ENCODE measurements around the gene PDIA4.

PDIA4 gene

DNA sequence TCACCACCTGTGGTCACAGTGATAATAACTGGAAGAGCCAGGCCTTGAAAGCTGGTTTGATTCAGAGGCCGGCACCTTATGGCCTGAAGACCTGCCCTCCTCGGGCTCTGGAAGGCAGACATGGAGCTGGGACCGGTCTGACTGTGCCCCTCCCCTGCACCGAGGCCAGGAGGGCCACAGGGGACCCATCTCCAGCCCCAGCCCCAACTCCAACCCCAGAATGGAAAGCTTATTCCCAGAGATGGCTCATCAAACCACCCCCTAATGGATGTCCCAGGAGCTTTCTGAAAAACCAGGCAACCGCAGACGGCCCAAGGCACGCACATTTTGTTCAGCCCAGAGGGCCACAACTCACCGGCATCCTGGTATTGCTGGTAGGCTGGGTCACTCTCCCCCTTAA lies 16.8 kb downstream of the PDIA4 start:
- no peaks in the 10 kb centered on the region for H3K9me3 ChIP-seq (ENCODE audit: severe bottlenecking)
- H3K4me1 ChIP-seq (ENCODE audit: insufficient read depth, poor library complexity, severe bottlenecking) = no peaks in the 10 kb centered on the region
- TF ChIP-seq, protein P1, sequence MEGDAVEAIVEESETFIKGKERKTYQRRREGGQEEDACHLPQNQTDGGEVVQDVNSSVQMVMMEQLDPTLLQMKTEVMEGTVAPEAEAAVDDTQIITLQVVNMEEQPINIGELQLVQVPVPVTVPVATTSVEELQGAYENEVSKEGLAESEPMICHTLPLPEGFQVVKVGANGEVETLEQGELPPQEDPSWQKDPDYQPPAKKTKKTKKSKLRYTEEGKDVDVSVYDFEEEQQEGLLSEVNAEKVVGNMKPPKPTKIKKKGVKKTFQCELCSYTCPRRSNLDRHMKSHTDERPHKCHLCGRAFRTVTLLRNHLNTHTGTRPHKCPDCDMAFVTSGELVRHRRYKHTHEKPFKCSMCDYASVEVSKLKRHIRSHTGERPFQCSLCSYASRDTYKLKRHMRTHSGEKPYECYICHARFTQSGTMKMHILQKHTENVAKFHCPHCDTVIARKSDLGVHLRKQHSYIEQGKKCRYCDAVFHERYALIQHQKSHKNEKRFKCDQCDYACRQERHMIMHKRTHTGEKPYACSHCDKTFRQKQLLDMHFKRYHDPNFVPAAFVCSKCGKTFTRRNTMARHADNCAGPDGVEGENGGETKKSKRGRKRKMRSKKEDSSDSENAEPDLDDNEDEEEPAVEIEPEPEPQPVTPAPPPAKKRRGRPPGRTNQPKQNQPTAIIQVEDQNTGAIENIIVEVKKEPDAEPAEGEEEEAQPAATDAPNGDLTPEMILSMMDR (IDR thresholded peaks at IDR 0.05; ENCODE audit: poor library complexity, severe bottlenecking) = no peak
- no peak overlapping the region for H3K27ac ChIP-seq (ENCODE audit: poor library complexity, severe bottlenecking)
- H3K4me3 ChIP-seq (ENCODE audit: severe bottlenecking) = no peak overlapping the region
- DNase-seq (ENCODE audit: low spot score) = no peak
- no peaks in the 10 kb centered on the region for H3K27me3 ChIP-seq (ENCODE audit: insufficient read depth, poor library complexity, severe bottlenecking)
- no peak for ATAC-seq (ENCODE audit: low read depth)
- H3K36me3 ChIP-seq (ENCODE audit: low read depth) = peaks cover 100% of the 10 kb centered on the region

DNA sequence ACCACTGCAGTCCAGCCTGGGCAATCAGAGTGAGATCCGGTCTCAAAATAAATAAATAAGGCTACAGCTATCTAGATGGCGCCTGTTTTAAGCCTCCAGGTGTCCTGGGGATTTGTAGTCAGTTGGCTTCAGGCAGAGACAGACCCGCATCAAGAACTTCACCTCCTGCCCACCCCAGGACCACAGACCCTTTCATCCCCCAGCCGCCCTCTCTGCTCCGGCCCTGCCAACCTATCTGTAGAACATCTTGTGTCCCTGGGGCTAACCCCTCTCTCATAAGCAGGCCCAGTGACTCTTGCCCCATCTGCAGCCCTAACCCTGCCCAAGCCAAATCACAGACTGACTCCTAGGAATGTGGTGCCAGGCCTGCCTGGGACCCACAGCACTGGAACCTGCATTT lies 17.9 kb downstream of the PDIA4 start:
- Histone ChIP-seq H3K27ac (ENCODE audit: poor library complexity, severe bottlenecking) (no peak overlapping the region), H3K27me3 (ENCODE audit: insufficient read depth, poor library complexity, severe bottlenecking) (no peaks in the 10 kb centered on the region), H3K9me3 (ENCODE audit: severe bottlenecking) (no peaks in the 10 kb centered on the region), H3K4me3 (ENCODE audit: severe bottlenecking) (no peak overlapping the region), H3K4me1 (ENCODE audit: insufficient read depth, poor library complexity, severe bottlenecking) (no peaks in the 10 kb centered on the region), H3K36me3 (ENCODE audit: low read depth) (peaks cover 100% of the 10 kb centered on the region)
- TF ChIP-seq, protein P1 (IDR thresholded peaks at IDR 0.05; ENCODE audit: poor library complexity, severe bottlenecking) = no peak
- DNase-seq (ENCODE audit: low spot score) (no peak), ATAC-seq (ENCODE audit: low read depth) (no peak)

DNA sequence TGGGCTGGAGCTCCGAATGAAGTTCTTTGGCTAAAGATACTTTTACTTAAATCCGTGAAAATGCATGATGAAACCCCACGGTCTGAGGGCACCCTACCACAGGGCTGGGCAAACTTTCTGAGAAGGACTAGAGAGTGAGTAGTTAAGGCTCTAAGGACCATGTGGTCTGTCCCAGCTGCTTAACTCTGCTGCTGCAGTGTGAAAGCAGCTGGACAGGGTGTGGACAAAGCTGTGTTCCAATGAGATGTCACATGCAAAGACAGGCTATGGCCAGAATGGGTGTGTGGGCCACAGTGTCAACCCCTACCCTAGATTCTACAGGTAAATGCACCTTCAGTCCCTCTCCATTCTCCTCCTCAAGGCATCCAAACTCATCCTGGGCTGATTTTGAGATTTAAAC lies 18.8 kb downstream of the PDIA4 start:
- TF ChIP-seq, protein P1 (IDR thresholded peaks at IDR 0.05; ENCODE audit: poor library complexity, severe bottlenecking) = no peak
- ATAC-seq (ENCODE audit: low read depth) (no peak), DNase-seq (ENCODE audit: low spot score) (no peak)

DNA sequence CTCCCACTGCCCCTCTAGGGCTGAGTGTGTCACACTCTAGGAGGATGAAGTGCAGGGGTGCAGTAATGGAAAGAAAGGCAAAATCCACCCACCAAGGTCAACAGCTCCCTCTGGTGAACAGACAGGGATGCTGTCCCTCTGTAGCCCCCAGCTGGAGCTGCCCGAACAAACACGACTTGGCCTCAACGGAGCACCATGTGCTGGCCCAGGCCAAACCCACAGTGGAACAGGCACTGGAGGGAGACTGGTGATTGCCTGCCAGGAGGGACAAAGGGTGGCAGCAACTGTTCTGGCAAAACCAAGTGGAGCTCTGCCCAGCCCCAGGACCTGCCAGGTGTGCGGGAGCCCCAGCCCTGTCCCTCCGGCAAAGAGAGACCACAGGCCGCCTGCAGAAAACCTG lies 20.7 kb downstream of the PDIA4 start:
- no peak overlapping the region for H3K4me3 ChIP-seq (ENCODE audit: severe bottlenecking)
- H3K9me3 ChIP-seq (ENCODE audit: severe bottlenecking) = no peaks in the 10 kb centered on the region
- H3K27me3 ChIP-seq (ENCODE audit: insufficient read depth, poor library complexity, severe bottlenecking) = no peaks in the 10 kb centered on the region
- DNase-seq (ENCODE audit: low spot score) = no peak
- H3K4me1 ChIP-seq (ENCODE audit: insufficient read depth, poor library complexity, severe bottlenecking) = no peaks in the 10 kb centered on the region
- H3K36me3 ChIP-seq (ENCODE audit: low read depth) = peaks cover 100% of the 10 kb centered on the region
- H3K27ac ChIP-seq (ENCODE audit: poor library complexity, severe bottlenecking) = no peak overlapping the region
- TF ChIP-seq, protein P1 (IDR thresholded peaks at IDR 0.05; ENCODE audit: poor library complexity, severe bottlenecking) = peak; percentile 16
- no peak for ATAC-seq (ENCODE audit: low read depth)

More for the DNA sequence above, 18.8 kb downstream of the PDIA4 start:
- H3K27ac ChIP-seq (ENCODE audit: poor library complexity, severe bottlenecking) = no peak overlapping the region
- peaks cover 100% of the 10 kb centered on the region for H3K36me3 ChIP-seq (ENCODE audit: low read depth)
- no peaks in the 10 kb centered on the region for H3K9me3 ChIP-seq (ENCODE audit: severe bottlenecking)
- H3K27me3 ChIP-seq (ENCODE audit: insufficient read depth, poor library complexity, severe bottlenecking) = no peaks in the 10 kb centered on the region
- no peaks in the 10 kb centered on the region for H3K4me1 ChIP-seq (ENCODE audit: insufficient read depth, poor library complexity, severe bottlenecking)
- no peak overlapping the region for H3K4me3 ChIP-seq (ENCODE audit: severe bottlenecking)

DNA sequence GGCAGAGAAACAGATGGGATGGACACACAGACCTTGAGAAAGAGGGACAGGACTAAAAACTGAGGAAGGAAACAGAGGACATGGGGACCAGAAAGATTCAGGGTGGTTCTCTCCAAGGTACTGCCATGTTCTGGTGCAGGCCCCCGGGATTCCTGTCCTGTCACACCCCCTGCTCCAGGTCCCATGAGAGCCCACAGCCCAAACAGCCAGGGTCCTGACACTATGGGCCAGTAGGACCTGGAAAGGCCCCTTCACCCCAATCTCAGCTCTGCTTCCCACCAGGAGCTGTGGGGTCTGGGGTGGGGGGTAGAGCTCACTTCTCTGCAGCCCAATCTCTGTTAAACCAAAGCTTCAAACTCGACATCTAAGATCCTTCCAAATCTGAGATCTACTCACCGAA lies 21.2 kb downstream of the PDIA4 start:
- no peak for DNase-seq (ENCODE audit: low spot score)
- Histone ChIP-seq H3K4me1 (ENCODE audit: insufficient read depth, poor library complexity, severe bottlenecking) (no peaks in the 10 kb centered on the region), H3K9me3 (ENCODE audit: severe bottlenecking) (no peaks in the 10 kb centered on the region), H3K36me3 (ENCODE audit: low read depth) (peaks cover 98% of the 10 kb centered on the region), H3K4me3 (ENCODE audit: severe bottlenecking) (no peak overlapping the region), H3K27me3 (ENCODE audit: insufficient read depth, poor library complexity, severe bottlenecking) (no peaks in the 10 kb centered on the region), H3K27ac (ENCODE audit: poor library complexity, severe bottlenecking) (no peak overlapping the region)
- no peak for ATAC-seq (ENCODE audit: low read depth)
- TF ChIP-seq, protein P1 (IDR thresholded peaks at IDR 0.05; ENCODE audit: poor library complexity, severe bottlenecking) = no peak

Data from RWPE2 (cell line).